ENCODE data around the gene AKAP13. TPM values are rescaled to one million over a fixed set of nuclear protein-coding genes. Genes with fewer than 3 reads are reported as not detected.
A peak's percentile ranks its signal among the peaks of the same experiment; 100 is the strongest.

Gene AKAP13
- total and polyA plus RNA-seq, 7 donors, result 18.2 to 126 (median 93.7) TPM

- TF ChIP-seq CTCF (IDR thresholded peaks at IDR 0.05), result no peak
- no peaks in the 10 kb centered on the region for H3K27me3 ChIP-seq (ENCODE audit: insufficient read depth in 3 of 3, low read length in 2 of 3)
- H3K4me3 ChIP-seq, result no peak overlapping the region
- no peak for ATAC-seq
- H3K27ac ChIP-seq, result no peak overlapping the region
- H3K9me3 ChIP-seq, result no peaks in the 10 kb centered on the region
- intact Hi-C loops (cut with DNase I), result no loop called here
- no peaks in the 10 kb centered on the region for H3K36me3 ChIP-seq (ENCODE audit: insufficient read depth in 1 of 2, low read depth in 1 of 2)
- no peak for DNase-seq
- WGBS, 3 donors, result 58 to 84% (median 82%) methylated on average over 7 of the region's 7 CpGs
- H3K4me1 ChIP-seq, result peaks cover 69% of the 10 kb centered on the region
Observed at GRCh38 chr15:85781099-85781498, 400.7 kb downstream of the AKAP13 start.

- ATAC-seq (no peak), DNase-seq (no peak)
- no peaks in the 10 kb centered on the region for H3K36me3 ChIP-seq (ENCODE audit: insufficient read depth in 1 of 2, low read depth in 1 of 2)
- intact Hi-C loops (cut with DNase I), result no loop called here
- no peak for TF ChIP-seq CTCF (IDR thresholded peaks at IDR 0.05)
- H3K4me1 ChIP-seq, result peaks cover 73% of the 10 kb centered on the region
- no peak overlapping the region for H3K27ac ChIP-seq
- H3K27me3 ChIP-seq (ENCODE audit: insufficient read depth in 3 of 3, low read length in 2 of 3), result no peaks in the 10 kb centered on the region
- H3K4me3 ChIP-seq, result no peak overlapping the region
- WGBS, 3 donors, result 68 to 86% (median 81%) methylated on average over 6 of the region's 6 CpGs
- H3K9me3 ChIP-seq, result no peaks in the 10 kb centered on the region
Observed at GRCh38 chr15:85782064-85782463, 401.7 kb downstream of the AKAP13 start.

DNA sequence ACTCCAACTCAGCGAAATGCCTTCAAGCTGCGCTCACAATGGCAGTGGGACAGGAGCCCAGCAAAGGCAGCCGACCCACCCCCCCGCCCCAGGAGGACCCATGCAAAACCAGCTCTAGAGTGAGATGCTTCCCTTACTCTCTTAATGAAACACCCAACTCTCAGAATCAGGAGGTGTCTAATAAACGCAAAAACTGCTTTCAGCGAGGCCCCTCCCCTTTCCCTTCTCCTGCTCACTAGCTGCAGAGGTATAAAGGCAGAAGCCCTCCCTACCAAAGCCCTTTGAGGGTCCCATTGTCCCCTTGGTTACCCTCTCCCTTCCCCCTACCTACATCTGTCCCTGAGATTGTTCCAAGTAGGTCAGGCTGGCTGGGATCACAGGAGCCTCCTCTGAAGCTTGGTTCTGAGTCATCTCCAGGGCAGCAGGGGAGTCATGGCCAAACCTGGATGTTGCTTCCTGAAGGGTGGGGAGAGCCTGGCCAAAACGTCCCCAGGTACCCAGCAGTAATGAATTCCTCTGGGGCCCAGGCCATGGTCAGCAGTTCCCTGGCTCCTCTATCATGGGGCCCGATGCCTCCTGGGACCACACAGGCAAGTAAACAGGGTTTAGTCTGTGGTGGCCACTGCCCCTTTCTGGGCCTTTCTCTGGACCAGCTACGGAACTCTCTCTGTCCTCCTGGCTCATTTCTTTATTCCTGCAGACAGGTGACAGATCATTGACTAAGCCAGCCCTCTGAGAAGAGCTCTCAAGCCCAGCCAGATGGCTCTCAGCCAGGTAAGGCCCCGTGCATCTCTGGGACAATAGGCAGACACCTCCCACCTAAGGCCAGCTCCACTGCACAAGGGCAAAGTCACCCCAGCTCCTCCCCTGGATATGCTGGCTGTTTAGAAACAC, 405.7 kb downstream of the AKAP13 start:
- DNase-seq (peak; percentile 57 to 82), ATAC-seq (peak; percentile 92 to 96 (median 94))
- H3K36me3 ChIP-seq (ENCODE audit: insufficient read depth in 1 of 2, low read depth in 1 of 2), result no peaks in the 10 kb centered on the region
- WGBS, 3 donors, result 15 to 22% (median 17%) methylated on average over 9 to 10 of the region's 10 CpGs
- H3K27ac ChIP-seq, result peak overlapping the region; percentile 89
- H3K9me3 ChIP-seq, result no peaks in the 10 kb centered on the region
- H3K4me3 ChIP-seq, result peak overlapping the region; percentile 32
- intact Hi-C loops (cut with DNase I), result loop anchor here in 1 of 2 donors (5.0 kb wide), 1 partner anchor 376 kb away; no protein-coding TSS in a partner anchor
- H3K27me3 ChIP-seq (ENCODE audit: insufficient read depth in 3 of 3, low read length in 2 of 3), result no peaks in the 10 kb centered on the region
- no peak for TF ChIP-seq CTCF (IDR thresholded peaks at IDR 0.05)
- peaks cover 58% of the 10 kb centered on the region for H3K4me1 ChIP-seq

- Histone ChIP-seq H3K36me3 (ENCODE audit: insufficient read depth in 1 of 2, low read depth in 1 of 2) (no peaks in the 10 kb centered on the region), H3K4me1 (peaks cover 52% of the 10 kb centered on the region), H3K9me3 (no peaks in the 10 kb centered on the region), H3K4me3 (peak overlapping the region; percentile 32), H3K27me3 (ENCODE audit: insufficient read depth in 3 of 3, low read length in 2 of 3) (no peaks in the 10 kb centered on the region), H3K27ac (peak overlapping the region; percentile 89)
- no peak for TF ChIP-seq CTCF (IDR thresholded peaks at IDR 0.05)
- DNase-seq, result no peak
- ATAC-seq, result no peak
- WGBS, 3 donors, result 82 to 84% (median 83%) methylated on average over 3 of the region's 3 CpGs
- intact Hi-C loops (cut with DNase I), result loop anchor here in 1 of 2 donors (5.0 kb wide), 1 partner anchor 376 kb away; no protein-coding TSS in a partner anchor
Observed at GRCh38 chr15:85786781-85787114, 406.3 kb downstream of the AKAP13 start.
